ENCODE data around the gene TIAM1.

Gene TIAM1, protein sequence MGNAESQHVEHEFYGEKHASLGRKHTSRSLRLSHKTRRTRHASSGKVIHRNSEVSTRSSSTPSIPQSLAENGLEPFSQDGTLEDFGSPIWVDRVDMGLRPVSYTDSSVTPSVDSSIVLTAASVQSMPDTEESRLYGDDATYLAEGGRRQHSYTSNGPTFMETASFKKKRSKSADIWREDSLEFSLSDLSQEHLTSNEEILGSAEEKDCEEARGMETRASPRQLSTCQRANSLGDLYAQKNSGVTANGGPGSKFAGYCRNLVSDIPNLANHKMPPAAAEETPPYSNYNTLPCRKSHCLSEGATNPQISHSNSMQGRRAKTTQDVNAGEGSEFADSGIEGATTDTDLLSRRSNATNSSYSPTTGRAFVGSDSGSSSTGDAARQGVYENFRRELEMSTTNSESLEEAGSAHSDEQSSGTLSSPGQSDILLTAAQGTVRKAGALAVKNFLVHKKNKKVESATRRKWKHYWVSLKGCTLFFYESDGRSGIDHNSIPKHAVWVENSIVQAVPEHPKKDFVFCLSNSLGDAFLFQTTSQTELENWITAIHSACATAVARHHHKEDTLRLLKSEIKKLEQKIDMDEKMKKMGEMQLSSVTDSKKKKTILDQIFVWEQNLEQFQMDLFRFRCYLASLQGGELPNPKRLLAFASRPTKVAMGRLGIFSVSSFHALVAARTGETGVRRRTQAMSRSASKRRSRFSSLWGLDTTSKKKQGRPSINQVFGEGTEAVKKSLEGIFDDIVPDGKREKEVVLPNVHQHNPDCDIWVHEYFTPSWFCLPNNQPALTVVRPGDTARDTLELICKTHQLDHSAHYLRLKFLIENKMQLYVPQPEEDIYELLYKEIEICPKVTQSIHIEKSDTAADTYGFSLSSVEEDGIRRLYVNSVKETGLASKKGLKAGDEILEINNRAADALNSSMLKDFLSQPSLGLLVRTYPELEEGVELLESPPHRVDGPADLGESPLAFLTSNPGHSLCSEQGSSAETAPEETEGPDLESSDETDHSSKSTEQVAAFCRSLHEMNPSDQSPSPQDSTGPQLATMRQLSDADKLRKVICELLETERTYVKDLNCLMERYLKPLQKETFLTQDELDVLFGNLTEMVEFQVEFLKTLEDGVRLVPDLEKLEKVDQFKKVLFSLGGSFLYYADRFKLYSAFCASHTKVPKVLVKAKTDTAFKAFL (N-terminal part only)

DNA sequence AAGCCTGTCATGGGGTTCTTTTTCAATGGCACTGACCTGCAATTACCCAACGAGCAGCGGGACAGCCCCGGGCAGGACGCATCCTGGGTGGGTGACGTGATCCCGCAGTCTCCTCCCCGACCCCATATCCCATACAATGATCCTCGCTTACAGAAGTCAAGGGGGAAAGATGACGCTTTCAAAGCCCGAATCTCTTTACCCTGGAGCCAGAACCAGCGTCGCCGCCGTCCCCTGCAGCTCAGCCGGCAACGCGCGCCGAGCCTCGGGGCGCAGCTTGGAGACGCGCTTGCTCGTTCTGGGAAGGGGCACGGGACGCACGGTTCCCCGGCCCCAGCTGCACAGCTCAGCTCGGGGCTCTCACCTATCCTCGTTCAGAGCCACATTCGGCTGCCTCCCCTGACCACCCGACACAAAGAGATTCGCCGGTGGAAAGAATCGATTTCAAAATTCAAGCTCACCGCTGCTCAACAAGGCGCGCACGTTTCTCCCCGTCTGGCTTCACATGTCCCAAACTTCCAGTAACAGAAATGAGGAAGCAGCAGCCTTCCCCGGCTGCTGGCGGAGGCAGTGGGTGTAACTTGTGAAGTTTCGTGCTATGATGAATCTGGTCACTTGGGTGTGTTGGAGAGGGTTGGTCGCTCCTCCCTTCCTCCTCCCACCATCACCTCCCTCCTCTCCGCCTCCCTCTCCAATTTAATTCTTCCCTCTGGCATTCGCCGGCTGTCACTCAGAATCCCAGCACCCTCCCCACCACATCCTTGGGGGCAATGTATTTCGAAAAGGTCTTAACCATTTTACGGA lies at the start of gene TIAM1:
Gene TIAM1 (minus strand): TSS at position 582 of the 801 bp plus-strand sequence. CDS start 77,289 bp downstream, outside the sequence.
- DNase-seq = peak; percentile 33 to 93 (median 54)
- intact Hi-C loops (cut with DNase I) = loop anchor here (10.0 kb wide), 2 partner anchors 111 to 119 kb away; no protein-coding TSS in a partner anchor

GRCh38 chr21:31387560-31388186 lies 43.6 kb upstream of the TIAM1 start:
- intact Hi-C loops (cut with DNase I) = no loop called here
- DNase-seq = peak in 1 of 10 donors; percentile 59

- intact Hi-C loops (cut with DNase I) = no loop called here
- no peak for DNase-seq
Observed at GRCh38 chr21:31386006-31386405, 41.9 kb upstream of the TIAM1 start.

DNA sequence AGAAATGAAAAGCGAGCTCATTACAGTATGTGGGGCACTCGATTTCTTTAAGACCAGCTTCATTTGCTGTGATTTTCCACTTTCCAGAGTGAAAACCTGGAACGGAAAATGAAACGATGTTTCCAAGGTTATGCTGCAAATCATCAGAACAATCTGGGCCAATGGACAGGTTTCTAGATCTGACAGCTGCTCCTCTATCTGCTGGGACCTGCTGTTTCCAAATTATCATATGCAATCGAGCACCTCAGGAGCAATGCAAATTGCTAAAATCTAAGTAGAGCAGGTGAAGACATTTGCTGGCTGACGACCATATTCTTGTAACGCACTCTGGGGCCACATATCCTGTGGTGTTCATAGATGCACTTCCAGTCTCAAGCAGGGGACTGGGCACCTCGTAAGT lies 39.7 kb upstream of the TIAM1 start:
- intact Hi-C loops (cut with DNase I) = no loop called here
- DNase-seq = no peak

DNA sequence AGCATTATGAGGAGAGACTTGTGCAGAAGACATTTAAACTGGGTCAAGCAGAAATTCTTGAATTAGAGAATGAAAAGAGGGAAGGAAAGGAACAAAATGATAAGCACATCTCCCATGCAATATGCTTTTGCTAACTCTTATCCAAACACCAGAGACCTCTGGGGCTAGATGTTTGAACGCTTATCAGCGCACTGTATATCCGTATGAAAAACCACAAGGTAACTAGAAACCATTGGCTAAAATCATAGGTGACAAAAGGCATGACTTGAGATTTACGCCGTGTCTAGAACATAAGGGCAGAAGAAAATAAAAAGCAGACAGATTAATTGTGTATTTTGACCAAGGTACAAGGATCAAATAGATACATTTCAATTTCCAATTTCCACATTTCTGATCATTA lies 38.0 kb upstream of the TIAM1 start:
- no peak for DNase-seq
- intact Hi-C loops (cut with DNase I) = no loop called here

GRCh38 chr21:31376301-31376700 lies 32.2 kb upstream of the TIAM1 start:
- intact Hi-C loops (cut with DNase I) = no loop called here
- DNase-seq = no peak

DNA sequence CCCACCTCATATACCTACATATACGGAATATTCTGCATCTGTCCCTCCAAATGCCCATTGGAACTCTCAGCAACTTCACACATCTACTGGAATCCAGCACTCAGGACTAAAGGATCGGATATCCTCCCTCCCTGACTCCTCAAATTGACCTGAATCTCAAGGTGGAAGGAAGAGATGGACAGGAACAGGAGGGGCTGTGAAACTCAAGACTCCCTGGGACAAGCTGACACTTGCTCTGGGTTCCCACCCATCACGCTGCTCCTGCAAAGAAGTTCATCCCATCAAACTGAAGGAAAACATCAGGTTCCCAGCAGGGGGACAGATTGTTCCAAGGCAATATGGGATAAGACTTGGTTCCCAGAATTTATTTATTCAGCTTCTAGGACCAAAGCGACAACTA lies 30.3 kb upstream of the TIAM1 start:
- no peak for DNase-seq
- intact Hi-C loops (cut with DNase I) = no loop called here

GRCh38 chr21:31372471-31372765 lies 28.4 kb upstream of the TIAM1 start:
- no peak for DNase-seq
- intact Hi-C loops (cut with DNase I) = no loop called here

- no peak for DNase-seq
Observed at GRCh38 chr21:31371715-31372470, 27.8 kb upstream of the TIAM1 start.

DNA sequence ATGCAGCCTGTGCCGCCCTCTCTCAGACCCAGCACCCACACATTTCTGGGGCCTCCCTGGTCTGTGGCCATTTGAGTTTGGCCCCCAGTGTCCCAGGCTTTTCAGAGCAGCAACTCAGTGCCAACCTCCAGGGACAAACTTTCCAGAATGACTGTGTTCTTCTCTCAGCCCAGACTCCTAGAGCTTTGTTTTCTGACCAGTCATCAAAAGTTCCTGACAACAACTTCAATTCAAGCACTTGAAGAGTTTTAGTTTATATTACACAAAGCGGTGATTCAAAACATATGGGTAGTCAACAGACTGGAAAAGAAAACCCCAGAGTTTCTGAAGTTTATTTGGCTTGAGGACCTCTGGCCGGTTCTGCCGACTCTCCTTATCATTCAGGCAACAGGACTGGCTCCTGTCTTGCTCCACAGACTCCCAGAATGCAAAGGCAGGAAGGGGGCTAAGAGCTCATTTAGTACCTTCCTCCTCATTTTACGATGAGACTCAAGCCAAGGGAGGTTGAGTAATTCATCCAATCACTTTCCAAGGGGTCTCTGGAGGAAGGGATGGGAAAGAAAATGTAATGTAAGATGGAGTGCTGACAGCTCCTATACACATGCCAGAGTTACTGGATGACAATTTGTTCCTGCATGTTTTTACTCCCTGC lies 27.0 kb upstream of the TIAM1 start:
- intact Hi-C loops (cut with DNase I) = no loop called here
- peak in 1 of 10 donors; percentile 70 for DNase-seq

More at GRCh38 chr21:31371715-31372470, 27.8 kb upstream of the TIAM1 start:
- intact Hi-C loops (cut with DNase I) = no loop called here

- intact Hi-C loops (cut with DNase I) = no loop called here
- no peak for DNase-seq
Observed at GRCh38 chr21:31370281-31370892, 26.3 kb upstream of the TIAM1 start.

DNA sequence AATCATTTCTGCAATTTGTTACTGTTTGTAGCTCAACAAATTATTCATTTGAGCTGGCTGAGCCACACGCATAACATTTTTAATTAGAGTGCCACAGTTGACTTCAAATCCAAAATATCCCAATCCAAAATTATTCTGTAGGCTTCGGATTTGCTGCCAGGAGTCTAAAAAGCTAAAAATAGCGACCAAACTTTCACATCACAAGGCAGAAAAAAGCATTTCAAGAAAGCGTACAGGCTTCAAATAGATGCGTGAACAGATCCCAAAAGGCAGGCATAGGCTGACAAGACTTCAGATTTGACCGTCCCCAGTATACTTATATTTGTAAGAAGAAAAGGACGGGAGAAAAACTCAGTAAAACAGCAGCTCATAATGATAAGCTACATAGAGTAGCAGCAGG lies 24.3 kb upstream of the TIAM1 start:
- DNase-seq = no peak
- intact Hi-C loops (cut with DNase I) = no loop called here

DNA sequence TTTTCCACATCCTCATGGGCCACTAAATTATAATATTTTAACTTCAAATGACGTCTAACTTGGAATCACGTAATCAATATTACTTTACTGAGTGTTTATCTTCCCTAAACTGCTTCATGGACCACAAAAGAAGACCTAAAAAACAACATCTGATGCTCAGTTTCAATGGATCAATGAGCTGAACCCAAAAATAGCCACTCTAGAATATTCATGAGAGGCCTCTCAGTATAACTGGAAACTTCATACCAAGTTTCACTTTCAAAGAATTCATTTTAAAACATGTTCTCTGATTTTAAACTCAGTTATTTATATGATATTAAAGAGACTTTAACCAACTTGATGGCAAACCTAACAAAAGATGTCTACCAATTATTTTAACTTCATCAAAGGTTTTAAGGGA lies 23.7 kb upstream of the TIAM1 start:
- DNase-seq = no peak
- intact Hi-C loops (cut with DNase I) = no loop called here

DNA sequence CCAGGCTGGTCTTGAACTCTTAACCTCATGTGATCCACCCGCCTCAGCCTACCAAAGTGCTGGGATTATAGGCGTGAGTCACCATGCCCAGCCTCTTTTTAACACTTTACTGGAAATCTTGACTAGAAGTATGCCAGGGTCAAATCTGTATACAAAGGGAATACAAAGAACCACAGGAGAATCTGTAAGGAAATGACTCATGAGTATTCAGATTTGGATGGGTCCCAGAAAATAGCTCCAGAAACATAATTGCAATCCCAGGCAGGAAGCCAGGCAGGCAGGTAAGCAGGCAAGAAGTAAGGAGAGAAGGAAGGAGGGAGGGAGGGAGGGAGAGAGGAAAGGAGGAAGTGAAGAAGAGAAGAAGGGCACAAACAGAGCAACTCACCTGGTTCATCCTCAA lies 22.8 kb upstream of the TIAM1 start:
- DNase-seq = no peak
- intact Hi-C loops (cut with DNase I) = no loop called here

GRCh38 chr21:31364253-31364945 lies 20.3 kb upstream of the TIAM1 start:
- intact Hi-C loops (cut with DNase I) = no loop called here

GRCh38 chr21:31363720-31364119 lies 19.7 kb upstream of the TIAM1 start:
- no peak for DNase-seq
- intact Hi-C loops (cut with DNase I) = no loop called here

More at GRCh38 chr21:31364253-31364945, 20.3 kb upstream of the TIAM1 start:
- no peak for DNase-seq

- intact Hi-C loops (cut with DNase I) = no loop called here
- DNase-seq = no peak
Observed at GRCh38 chr21:31360717-31361116, 16.7 kb upstream of the TIAM1 start.
